Liver (tissue), 9 donors: Measurements from ENCODE around the gene TACR1. TPM values are rescaled to one million over a fixed set of nuclear protein-coding genes. Genes with fewer than 3 reads are reported as not detected.

Experiments
- DNase-seq: peaks from one replicate; pipeline ENCODE4 v3.0.0-alpha.2; 2017; ENCODE audit warnings: low spot score
- H3K27ac ChIP-seq, 2 donors: one replicate each; pipeline ENCODE4 v1.7.0; 2013; ENCODE audit warnings: inconsistent platforms in 2 of 2, low read length in 2 of 2, control low read depth in 1 of 2, low read depth in 1 of 2, mild to moderate bottlenecking in 1 of 2
- H3K27me3 ChIP-seq, 4 donors: one replicate each; pipeline versions ENCODE4 v1.6.1 to v1.7.0; 2013; ENCODE audit warnings: low read length in 3 of 4, inconsistent platforms in 1 of 4, mild to moderate bottlenecking in 1 of 4, moderate library complexity in 1 of 4; ENCODE audit not compliant: control insufficient read depth in 4 of 4, insufficient read depth in 4 of 4
- H3K36me3 ChIP-seq, 4 donors: one replicate each; pipeline versions ENCODE4 v1.6.1 to v1.7.0; 2013; ENCODE audit warnings: low read length in 3 of 4, mild to moderate bottlenecking in 3 of 4, low read depth in 1 of 4, moderate library complexity in 1 of 4; ENCODE audit not compliant: control insufficient read depth in 4 of 4, insufficient read depth in 3 of 4
- H3K4me1 ChIP-seq, 4 donors: one replicate each; pipeline versions ENCODE4 v1.6.1 to v1.7.0; 2013; ENCODE audit warnings: low read length in 3 of 4, mild to moderate bottlenecking in 3 of 4, moderate library complexity in 1 of 4; ENCODE audit not compliant: control insufficient read depth in 4 of 4, insufficient read depth in 4 of 4
- H3K4me3 ChIP-seq, 3 donors: one replicate each; pipeline versions ENCODE4 v1.6.1 to v1.7.0; 2013; ENCODE audit warnings: low read length in 3 of 3, control low read depth in 1 of 3, low read depth in 1 of 3, mild to moderate bottlenecking in 1 of 3
- H3K9ac ChIP-seq, 2 donors: one replicate each; pipeline ENCODE4 v1.7.0; 2013; ENCODE audit warnings: low read length in 2 of 2, mild to moderate bottlenecking in 2 of 2, moderate library complexity in 2 of 2, control low read depth in 1 of 2, low read depth in 1 of 2
- H3K9me3 ChIP-seq, 4 donors: one replicate each; pipeline versions ENCODE4 v1.6.1 to v1.7.0; 2013; ENCODE audit warnings: low read length in 3 of 4; ENCODE audit not compliant: control insufficient read depth in 4 of 4
- HNF4A ChIP-seq, 2 donors: conservative IDR thresholded peaks; 2 replicates each; pipeline ENCODE4 v1.6.1; 2016; ENCODE audit warnings: antibody characterized with exemption in 2 of 2, mild to moderate bottlenecking in 2 of 2
- HNF4G ChIP-seq: IDR thresholded peaks from 2 replicates; pipeline ENCODE4 v1.6.1; 2016; ENCODE audit warnings: antibody characterized with exemption
- JUND ChIP-seq, 2 donors: IDR thresholded peaks; 2 replicates each; pipeline ENCODE4 v1.6.1; 2016; ENCODE audit warnings: antibody characterized with exemption in 2 of 2
- NR2F2 ChIP-seq: IDR thresholded peaks from 2 replicates; pipeline ENCODE4 v1.6.1; 2016; ENCODE audit warnings: antibody characterized with exemption
- RAD21 ChIP-seq, 2 donors: IDR thresholded peaks; 2 replicates each; pipeline ENCODE4 v1.6.1; 2016; ENCODE audit warnings: antibody characterized with exemption in 2 of 2, mild to moderate bottlenecking in 2 of 2
- RXRA ChIP-seq, 2 donors: IDR thresholded peaks; 2 replicates each; pipeline ENCODE4 v1.6.1; 2017 to 2018; ENCODE audit warnings: antibody characterized with exemption in 2 of 2, mild to moderate bottlenecking in 1 of 2
- SP1 ChIP-seq: IDR thresholded peaks from 2 replicates; pipeline ENCODE4 v1.6.1; 2018; ENCODE audit warnings: antibody characterized with exemption, mild to moderate bottlenecking
- TAF1 ChIP-seq: conservative IDR thresholded peaks from 2 replicates; pipeline ENCODE4 v1.6.1; 2016; ENCODE audit warnings: antibody characterized with exemption, mild to moderate bottlenecking
- YY1 ChIP-seq: IDR thresholded peaks from 2 replicates; pipeline ENCODE4 v1.6.1; 2016; ENCODE audit warnings: antibody characterized with exemption, mild to moderate bottlenecking
- WGBS: extraction: QIAGEN DNeasy Blood & Tissue Kit; methylation state at CpG from one replicate; pipeline ENCODE4 v1.1.7; 2013; 5-methylcytosine and 5-hydroxymethylcytosine counted together
- polyA plus RNA-seq, 2 donors: library from polyadenylated mRNA; stranded (reverse) in 1 of 2; unstranded in 1 of 2; fragments of 200-250 nt in 1 of 2; fragments of >200 nt in 1 of 2; fragmentation: Nextera tagmentation in 1 of 2; extraction: Ambion mirVana in 1 of 2; gene quantifications; one replicate each; pipeline versions ENCODE4 v1.2.1 to v1.2.3, GENCODE V29; 2013 to 2015
- total RNA-seq, 2 donors: library from RNA; depleted of rRNA; stranded (reverse); fragments of >200 nt; gene quantifications; one replicate each; pipeline ENCODE4 v1.2.3, GENCODE V29; 2014
- TF ChIP-seq, protein P1 (sequence below): IDR thresholded peaks from 2 replicates; pipeline ENCODE4 v1.6.1; 2016; ENCODE audit warnings: antibody characterized with exemption
- TF ChIP-seq, protein P2 (sequence below): IDR thresholded peaks from 2 replicates; pipeline ENCODE4 v1.6.1; 2016; ENCODE audit warnings: antibody characterized with exemption
- TF ChIP-seq, protein P3 (sequence below): fragments of 150-350 bp; IDR thresholded peaks from 2 replicates; pipeline ENCODE4 v1.5.1; 2017; ENCODE audit warnings: improper control_type of control experiment, low read depth, low read length; ENCODE audit not compliant: missing input control
- TF ChIP-seq, protein P4 (sequence below): IDR thresholded peaks from 2 replicates; pipeline ENCODE4 v1.6.1; 2016; ENCODE audit warnings: antibody characterized with exemption
- TF ChIP-seq, protein P5 (sequence below): IDR thresholded peaks from 2 replicates; pipeline ENCODE4 v1.6.1; 2016; ENCODE audit warnings: antibody characterized with exemption, mild to moderate bottlenecking
- donor health status: healthy.
- donor health status: healthy.
- donor health status: healthy.
- donor health status: healthy.
- donor health status: healthy.

TACR1 gene
- total and polyA plus RNA-seq, 4 donors, result 0.02 to 0.84 (median 0.14) TPM; not detected in 1

DNA sequence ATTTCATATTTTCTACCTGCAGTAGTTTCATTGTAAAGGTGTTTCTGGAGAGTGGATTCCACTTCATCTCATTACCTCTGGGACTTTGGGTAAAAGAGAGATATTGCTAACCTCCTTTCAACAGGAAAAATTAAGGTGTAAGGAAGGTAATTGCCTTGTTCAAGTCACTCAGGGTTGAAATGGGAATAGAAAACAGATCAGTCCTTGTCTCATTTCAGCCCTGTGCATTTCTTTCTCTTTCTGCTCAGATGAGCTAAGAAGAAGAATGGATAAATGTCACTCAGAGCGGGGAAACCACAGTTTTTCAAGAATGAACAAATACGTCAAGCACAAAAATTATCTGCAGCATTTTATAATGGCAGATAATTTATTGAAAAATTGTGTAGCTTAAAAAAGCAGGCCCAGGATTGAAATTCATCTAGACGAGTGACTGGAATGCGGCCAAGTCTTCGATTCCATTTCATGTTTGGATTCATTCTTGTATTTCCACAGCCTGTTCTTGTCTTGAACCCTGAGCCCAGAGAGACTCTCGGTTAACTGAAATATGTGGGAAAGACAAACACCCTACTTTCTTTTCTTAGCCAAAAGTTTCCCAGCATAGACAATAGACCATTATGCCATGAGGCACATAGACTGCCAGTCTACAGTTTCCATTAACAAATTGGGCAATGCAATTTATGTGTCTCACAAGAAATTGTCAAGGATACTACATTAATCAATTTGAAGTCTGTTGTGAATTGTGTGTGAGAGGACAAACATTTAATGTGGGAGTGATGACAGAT, 133.0 kb downstream of the TACR1 start (continued):
- no peak for TF ChIP-seq TAF1
- no peak for TF ChIP-seq HNF4A (conservative IDR thresholded peaks at IDR 0.05)
- no peak for TF ChIP-seq HNF4G
- no peak for TF ChIP-seq SP1
- TF ChIP-seq, protein P1, sequence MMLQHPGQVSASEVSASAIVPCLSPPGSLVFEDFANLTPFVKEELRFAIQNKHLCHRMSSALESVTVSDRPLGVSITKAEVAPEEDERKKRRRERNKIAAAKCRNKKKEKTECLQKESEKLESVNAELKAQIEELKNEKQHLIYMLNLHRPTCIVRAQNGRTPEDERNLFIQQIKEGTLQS, result no peak
- TF ChIP-seq RAD21 (IDR thresholded peaks at IDR 0.05), result no peak
- TF ChIP-seq RXRA (IDR thresholded peaks at IDR 0.05), result no peak

DNA sequence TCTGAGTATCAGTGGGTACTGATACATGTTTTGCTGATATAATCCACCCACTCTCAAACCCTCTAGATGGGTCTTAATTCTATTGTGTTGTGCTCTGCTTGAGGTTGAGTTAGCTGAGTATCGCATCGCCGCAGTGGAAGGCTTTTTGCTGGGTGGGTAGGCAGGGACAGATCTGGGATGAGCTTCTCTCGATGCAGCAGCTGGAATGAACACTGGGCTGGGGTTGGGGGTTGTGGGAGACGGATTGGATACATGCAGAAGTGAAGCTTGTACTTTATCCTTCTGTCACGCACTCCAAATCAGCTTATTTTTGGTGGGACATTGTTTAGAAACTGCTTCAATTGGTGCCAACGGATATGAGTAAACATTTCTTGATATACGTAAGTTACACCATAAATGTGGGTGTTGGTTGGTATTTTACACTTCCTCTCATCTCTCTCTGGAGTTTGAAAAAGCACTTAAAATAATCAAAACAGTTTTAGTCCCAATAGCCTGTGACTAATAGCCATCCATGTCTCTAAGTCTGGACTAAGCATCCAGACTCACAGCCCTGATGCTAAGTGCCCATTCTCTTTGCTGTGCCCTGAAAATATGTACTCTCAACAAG, 133.8 kb downstream of the TACR1 start:
- WGBS, result 84% methylated on average over 8 of the region's 8 CpGs
- no peak for DNase-seq
- H3K9me3 ChIP-seq, result no peaks in the 10 kb centered on the region
- no peak overlapping the region for H3K9ac ChIP-seq
- H3K4me3 ChIP-seq, result no peak overlapping the region
- H3K36me3 ChIP-seq, result no peaks in the 10 kb centered on the region
- TF ChIP-seq NR2F2 (no peak), HNF4A (conservative IDR thresholded peaks at IDR 0.05) (no peak), TAF1 (no peak), JUND (IDR thresholded peaks at IDR 0.05) (no peak), YY1 (no peak), RAD21 (IDR thresholded peaks at IDR 0.05) (no peak), HNF4G (no peak)
- TF ChIP-seq, protein P2, sequence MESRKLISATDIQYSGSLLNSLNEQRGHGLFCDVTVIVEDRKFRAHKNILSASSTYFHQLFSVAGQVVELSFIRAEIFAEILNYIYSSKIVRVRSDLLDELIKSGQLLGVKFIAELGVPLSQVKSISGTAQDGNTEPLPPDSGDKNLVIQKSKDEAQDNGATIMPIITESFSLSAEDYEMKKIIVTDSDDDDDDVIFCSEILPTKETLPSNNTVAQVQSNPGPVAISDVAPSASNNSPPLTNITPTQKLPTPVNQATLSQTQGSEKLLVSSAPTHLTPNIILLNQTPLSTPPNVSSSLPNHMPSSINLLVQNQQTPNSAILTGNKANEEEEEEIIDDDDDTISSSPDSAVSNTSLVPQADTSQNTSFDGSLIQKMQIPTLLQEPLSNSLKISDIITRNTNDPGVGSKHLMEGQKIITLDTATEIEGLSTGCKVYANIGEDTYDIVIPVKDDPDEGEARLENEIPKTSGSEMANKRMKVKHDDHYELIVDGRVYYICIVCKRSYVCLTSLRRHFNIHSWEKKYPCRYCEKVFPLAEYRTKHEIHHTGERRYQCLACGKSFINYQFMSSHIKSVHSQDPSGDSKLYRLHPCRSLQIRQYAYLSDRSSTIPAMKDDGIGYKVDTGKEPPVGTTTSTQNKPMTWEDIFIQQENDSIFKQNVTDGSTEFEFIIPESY, result no peak
- TF ChIP-seq, protein P3, sequence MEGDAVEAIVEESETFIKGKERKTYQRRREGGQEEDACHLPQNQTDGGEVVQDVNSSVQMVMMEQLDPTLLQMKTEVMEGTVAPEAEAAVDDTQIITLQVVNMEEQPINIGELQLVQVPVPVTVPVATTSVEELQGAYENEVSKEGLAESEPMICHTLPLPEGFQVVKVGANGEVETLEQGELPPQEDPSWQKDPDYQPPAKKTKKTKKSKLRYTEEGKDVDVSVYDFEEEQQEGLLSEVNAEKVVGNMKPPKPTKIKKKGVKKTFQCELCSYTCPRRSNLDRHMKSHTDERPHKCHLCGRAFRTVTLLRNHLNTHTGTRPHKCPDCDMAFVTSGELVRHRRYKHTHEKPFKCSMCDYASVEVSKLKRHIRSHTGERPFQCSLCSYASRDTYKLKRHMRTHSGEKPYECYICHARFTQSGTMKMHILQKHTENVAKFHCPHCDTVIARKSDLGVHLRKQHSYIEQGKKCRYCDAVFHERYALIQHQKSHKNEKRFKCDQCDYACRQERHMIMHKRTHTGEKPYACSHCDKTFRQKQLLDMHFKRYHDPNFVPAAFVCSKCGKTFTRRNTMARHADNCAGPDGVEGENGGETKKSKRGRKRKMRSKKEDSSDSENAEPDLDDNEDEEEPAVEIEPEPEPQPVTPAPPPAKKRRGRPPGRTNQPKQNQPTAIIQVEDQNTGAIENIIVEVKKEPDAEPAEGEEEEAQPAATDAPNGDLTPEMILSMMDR, result no peak
- TF ChIP-seq, protein P4, sequence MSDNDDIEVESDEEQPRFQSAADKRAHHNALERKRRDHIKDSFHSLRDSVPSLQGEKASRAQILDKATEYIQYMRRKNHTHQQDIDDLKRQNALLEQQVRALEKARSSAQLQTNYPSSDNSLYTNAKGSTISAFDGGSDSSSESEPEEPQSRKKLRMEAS, result no peak
- no peaks in the 10 kb centered on the region for H3K4me1 ChIP-seq
- no peak overlapping the region for H3K27ac ChIP-seq
- H3K27me3 ChIP-seq, result no peaks in the 10 kb centered on the region

DNA sequence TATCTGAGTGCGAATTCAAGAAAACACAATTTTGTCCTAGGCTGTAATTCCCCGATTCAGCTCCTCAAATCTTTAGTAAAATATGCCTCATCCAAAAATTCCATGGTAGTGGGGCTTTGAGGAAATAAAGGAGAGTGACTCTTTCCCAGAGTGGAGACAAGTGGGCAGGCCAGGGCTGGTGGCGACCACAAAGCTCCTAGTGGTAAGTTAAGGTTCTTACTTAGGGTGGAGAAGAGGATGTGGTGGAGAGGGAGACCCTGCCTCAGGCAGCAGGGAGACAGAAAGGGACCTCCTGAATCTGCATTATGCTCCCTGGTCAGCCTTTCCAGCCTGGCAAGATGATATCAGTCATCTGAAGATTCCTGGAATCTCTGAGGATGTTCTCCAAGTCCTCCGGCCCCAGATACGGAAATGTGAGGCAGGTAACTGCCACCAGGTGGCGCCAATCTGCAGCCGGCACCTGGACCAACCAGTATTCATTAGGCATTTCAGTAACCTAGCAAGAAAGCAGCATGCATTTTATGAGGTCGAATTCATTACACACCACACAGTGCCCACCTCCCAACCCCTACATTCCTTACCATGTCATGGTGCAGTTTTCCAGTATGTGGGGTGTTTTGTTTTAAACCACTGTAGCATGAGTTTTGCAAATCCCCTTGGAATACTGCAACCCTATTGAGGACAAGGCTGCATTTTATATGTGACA, 134.5 kb downstream of the TACR1 start:
- Histone ChIP-seq H3K27me3 (no peaks in the 10 kb centered on the region), H3K9me3 (no peaks in the 10 kb centered on the region), H3K4me3 (no peak overlapping the region), H3K27ac (no peak overlapping the region), H3K9ac (no peak overlapping the region), H3K4me1 (no peaks in the 10 kb centered on the region), H3K36me3 (no peaks in the 10 kb centered on the region)
- 41% methylated on average over 8 of the region's 8 CpGs for WGBS
- DNase-seq, result peak; percentile 66
- TF ChIP-seq, protein P3, result peak; percentile 81
- TF ChIP-seq, protein P4, result no peak
- TF ChIP-seq, protein P5, sequence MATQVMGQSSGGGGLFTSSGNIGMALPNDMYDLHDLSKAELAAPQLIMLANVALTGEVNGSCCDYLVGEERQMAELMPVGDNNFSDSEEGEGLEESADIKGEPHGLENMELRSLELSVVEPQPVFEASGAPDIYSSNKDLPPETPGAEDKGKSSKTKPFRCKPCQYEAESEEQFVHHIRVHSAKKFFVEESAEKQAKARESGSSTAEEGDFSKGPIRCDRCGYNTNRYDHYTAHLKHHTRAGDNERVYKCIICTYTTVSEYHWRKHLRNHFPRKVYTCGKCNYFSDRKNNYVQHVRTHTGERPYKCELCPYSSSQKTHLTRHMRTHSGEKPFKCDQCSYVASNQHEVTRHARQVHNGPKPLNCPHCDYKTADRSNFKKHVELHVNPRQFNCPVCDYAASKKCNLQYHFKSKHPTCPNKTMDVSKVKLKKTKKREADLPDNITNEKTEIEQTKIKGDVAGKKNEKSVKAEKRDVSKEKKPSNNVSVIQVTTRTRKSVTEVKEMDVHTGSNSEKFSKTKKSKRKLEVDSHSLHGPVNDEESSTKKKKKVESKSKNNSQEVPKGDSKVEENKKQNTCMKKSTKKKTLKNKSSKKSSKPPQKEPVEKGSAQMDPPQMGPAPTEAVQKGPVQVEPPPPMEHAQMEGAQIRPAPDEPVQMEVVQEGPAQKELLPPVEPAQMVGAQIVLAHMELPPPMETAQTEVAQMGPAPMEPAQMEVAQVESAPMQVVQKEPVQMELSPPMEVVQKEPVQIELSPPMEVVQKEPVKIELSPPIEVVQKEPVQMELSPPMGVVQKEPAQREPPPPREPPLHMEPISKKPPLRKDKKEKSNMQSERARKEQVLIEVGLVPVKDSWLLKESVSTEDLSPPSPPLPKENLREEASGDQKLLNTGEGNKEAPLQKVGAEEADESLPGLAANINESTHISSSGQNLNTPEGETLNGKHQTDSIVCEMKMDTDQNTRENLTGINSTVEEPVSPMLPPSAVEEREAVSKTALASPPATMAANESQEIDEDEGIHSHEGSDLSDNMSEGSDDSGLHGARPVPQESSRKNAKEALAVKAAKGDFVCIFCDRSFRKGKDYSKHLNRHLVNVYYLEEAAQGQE, result no peak
- TF ChIP-seq HNF4A (conservative IDR thresholded peaks at IDR 0.05), result no peak
- peak; percentile 77 to 88 for TF ChIP-seq RAD21 (IDR thresholded peaks at IDR 0.05)
